ACHN (cell line): ENCODE data around the gene CHD2.

ENCODE experiments used
- DNase-seq: peaks from one replicate; pipeline ENCODE4 v3.0.0-alpha.2; 2015
- in situ Hi-C: cut with HindIII; loops from 2 replicates; pipeline ENCODE4 v1.10.0; 2017; ENCODE audit warnings: low sequenced_read_pairs, low pct_ligation_motif_present, low pct_unique_long_range_greater_than_20kb

CHD2 gene

DNA sequence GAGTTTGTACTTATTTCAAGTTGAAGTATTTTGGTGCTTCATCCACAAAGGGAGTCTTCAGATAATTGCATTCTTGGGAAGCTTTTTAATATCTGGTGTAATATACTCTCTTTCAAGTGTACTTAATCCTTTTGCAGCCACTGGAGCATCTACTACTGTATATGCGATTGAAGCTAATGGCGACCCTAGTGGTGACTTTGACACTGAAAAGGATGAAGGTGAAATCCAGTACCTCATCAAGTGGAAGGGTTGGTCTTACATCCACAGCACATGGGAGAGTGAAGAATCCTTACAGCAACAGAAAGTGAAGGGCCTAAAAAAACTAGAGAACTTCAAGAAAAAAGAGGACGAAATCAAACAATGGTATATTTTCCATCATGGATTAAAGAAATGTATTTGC lies 42.6 kb downstream of the CHD2 start:
- no peak for DNase-seq
- in situ Hi-C loops: no loop called here

DNA sequence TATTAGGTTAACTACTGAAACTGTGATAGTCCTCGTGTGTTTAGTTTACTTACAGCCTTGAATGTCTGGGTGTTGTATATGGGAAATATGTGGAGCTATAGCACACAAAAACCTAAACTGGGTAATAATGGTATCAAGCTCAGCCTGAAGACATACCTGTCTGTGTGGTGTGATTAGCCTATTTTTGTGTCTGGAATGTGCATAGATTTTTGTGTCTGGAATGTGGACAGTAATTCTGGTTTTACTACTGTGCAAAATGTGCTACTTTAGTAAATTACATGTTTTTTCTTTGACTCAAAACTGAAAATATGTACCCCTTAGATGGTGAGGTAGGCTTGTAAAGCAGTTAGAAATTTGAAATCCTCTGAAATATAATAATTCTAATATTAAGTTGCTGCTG lies 43.5 kb downstream of the CHD2 start:
- in situ Hi-C loops: no loop called here

DNA sequence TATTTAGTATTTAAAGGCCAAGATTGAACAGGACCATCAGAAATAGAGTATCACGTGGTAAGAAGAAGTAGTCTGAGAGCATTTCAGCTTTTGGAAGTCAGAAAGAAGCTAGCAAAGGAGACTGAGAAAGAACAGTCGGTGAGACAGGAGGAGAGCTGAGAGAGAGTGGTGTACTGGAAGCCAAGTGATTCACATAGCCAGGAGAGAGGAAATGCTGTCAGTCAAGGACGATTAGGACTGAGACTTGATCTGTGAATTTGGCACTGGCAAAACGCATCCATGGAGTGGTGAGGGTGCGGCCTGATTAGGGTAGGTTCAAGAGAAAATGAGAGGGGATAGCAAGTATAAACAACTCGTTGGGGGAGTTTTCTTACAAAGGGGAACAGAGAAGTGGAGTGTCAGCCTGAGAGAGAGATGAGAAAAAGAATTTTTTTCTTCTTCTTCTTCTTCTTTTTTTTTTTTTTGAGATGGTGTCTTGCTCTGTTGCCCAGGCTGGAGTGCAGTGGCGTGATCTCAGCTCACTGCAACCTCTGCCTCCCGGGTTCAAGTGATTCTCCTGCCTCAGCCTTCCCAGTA lies 44.9 kb downstream of the CHD2 start:
- DNase-seq: no peak
- in situ Hi-C loops: no loop called here

More for the DNA sequence above, 43.5 kb downstream of the CHD2 start:
- no peak for DNase-seq

DNA sequence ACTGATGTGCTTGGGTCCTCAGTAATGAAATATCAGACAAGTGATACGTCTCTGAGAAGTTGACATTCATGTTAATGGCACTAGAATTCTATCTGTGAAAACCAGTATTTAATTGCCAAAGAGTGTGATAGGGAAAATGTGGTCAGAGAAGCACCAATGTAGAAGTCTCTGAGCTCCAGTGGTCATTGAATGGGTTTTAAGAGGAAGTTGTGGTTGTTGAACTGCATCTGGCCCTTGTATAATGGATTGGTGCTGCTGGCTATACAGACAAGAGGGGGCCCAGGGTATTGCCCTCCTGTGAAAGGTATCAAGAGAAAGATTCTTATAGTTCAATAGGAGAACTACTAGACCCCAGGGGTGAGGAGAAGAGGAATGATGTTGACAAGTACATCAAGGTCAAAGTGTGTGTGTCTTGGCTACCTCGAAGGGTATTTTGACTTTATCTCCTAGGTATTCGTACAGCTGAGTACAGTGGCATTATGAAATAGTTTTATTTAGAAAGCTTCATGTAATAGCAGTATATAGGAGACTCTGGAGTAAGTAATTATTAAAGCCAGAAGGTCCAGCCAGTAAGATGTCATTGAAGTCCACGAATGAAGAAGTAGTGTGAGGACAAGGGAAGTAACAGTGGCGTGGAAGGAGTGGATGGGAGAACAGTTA lies 47.1 kb downstream of the CHD2 start:
- DNase-seq: no peak
- in situ Hi-C loops: no loop called here

DNA sequence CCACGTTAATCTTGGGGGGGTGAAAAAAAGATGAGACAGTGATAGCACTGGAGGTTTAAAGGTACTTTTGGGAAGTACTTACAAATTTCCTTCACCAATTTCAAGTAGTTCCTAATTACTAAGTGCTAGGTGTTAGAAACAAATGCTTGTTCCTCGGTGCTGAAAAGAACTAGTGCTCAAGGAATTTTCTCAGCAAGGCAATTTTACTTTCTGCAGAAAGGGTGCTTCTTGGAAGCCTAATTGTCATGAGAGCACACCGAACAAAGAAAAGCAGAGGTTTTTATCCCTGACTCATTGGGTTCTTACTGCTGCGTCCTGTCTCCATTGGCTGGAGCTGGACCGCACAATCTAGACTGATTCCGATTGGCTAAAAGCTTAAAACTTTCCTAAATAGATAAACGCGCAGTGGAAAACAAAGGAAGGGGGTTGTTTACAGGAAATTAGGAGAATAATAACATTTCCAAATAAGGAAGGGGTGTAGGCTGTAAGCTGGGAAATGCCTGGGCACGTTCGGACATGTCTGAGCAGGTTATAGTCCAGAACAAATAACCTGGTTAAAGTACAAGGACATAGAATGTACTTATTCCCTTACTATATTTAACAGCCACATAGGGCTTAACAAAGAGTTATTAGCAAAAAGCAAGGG lies 49.6 kb downstream of the CHD2 start:
- DNase-seq: peak; percentile 15
- in situ Hi-C loops: no loop called here

DNA sequence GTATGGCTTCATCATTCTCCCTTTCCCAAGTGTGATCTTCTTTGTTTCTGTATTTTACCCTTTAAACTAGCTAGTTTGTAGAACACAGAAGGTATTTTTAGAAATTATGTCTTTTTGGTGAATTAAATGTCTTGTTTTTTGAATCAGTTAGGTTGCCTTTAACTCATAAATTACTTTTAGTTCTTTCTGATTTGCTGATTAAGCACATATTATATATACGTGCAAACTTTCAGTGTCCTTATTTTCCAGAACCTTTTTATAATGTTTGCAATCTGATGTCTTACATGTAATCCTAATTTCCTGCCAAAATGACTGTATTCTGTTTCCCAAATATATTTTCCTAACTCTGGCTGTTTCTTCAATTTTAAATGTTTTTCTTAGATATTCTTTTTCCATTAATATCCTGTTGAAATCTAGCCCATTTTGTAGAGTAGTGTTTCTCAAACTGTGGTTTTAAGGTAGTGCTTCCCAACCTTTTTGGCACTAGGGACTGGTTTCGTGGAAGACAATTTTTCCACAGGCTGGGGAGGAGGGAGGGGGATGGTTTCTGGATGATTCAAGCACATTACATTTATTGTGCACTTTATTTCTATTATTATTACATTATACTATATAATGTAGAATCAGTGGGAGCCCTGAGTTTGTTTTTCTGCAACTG lies 51.8 kb downstream of the CHD2 start:
- in situ Hi-C loops: no loop called here

DNA sequence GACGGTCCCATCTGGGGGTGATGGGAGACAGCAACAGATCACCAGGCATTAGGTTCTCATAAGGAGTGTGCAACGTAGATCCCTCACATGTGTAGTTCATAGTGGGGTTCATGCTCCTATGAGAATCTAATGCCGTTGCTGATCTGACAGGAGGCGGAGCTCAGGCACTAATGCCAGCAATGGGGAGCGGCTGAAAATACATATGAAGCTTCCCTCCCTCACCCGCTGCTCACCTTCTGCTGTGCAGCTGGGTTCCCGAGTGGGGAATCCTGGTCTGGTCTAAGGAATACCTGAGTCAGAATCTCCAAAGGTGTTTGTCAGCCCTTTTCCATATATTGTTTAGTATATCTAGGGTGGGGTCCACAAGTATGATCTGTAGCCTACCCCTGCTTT lies 52.3 kb downstream of the CHD2 start:
- in situ Hi-C loops: no loop called here

More for the DNA sequence above, 51.8 kb downstream of the CHD2 start:
- DNase-seq: no peak

DNA sequence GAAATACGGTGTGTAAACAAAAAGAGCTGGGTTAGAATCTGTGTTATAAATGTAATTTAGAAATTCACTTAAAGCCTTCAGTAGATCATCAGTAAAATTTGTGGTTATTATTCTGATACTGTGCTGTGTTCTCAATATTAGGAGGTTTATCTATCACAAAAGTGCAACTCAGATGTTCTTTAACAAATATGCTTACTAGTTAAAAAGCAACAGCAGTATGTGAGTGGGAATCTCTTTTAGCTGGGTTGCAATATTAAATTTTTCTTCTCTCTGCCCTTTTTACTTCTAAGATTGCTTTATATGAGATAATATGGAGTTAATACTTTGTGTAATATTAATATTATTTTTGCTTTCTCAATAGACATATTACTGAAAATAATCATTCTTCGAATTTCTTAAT lies 53.4 kb downstream of the CHD2 start:
- in situ Hi-C loops: no loop called here
- DNase-seq: no peak

More for the DNA sequence above, 52.3 kb downstream of the CHD2 start:
- DNase-seq: no peak

DNA sequence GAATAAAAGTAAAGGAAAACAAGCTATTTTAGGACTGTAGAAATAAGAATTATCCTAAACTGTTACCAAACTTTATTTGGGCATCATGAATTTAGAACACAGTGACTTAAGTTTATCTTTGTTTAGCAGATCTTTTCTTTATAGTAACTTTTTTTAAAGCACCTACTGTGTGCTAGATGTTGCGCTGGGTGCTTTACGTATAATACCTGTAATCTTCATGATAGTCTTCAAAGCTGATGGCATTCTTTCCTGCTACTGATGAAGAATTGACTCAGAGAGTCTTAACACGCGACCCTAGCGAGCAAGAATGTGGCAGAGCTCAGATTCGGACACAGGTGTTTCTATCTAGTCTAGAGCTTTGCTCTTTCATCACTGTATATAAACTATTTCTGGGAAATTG lies 53.9 kb downstream of the CHD2 start:
- no peak for DNase-seq
- in situ Hi-C loops: no loop called here

DNA sequence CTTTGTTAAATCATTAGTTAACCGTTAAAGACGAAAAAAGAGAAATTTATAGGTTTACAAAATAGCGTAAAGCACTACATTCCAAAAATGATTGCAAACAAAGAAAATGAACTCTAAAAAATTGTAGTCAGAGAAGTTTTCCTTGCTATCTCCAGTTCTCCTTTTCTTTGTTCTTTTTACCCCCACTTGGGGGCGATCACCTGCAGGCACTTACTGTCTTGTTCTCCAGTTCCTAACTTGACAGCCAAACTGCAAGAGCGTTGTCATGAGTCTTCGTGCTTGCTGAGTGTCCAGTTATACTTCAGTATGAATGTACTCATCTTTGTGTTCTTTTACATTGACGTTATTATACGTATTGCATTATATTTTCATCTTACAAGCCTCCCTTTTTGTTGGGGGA lies 54.5 kb downstream of the CHD2 start:
- peak; percentile 18 for DNase-seq
- in situ Hi-C loops: no loop called here

DNA sequence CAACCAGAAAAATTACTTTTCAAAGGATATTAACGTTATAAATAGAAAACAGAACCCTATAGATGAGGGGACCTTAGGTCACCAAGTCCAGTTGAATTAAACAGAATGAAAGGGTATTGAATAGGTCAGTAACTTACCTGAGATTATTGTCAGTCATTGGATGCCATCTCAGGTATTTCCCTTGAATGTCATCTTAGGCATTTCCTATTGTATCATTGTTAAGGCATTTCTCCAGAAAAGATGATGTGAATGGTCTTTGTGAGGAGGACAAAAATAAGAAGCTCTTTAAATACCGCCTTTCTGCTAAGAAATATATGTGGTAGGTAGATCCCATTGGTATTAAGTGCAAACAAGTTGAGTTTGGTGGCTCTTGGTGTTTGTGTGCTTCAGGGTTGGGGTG lies 55.6 kb downstream of the CHD2 start:
- in situ Hi-C loops: no loop called here
- no peak for DNase-seq

DNA sequence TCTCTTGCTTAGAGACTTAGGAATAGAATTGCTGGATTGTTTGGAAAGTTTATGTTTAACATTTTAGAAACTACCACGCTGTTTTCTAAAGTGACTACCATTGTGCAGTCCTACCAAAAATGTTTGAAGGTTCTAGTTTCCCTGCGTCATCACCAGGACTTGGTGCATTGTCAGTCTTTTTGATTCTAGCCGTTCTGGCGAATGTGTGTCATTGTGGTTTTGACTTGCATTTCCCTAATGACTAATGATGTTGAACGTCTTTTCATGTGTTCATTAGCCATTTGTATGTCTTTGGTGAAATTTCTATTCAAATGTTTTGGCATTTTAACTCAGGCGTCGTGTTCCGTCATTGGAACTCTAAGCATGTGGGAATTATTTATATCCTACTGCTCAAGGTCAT lies 58.0 kb downstream of the CHD2 start:
- in situ Hi-C loops: no loop called here
- DNase-seq: no peak

DNA sequence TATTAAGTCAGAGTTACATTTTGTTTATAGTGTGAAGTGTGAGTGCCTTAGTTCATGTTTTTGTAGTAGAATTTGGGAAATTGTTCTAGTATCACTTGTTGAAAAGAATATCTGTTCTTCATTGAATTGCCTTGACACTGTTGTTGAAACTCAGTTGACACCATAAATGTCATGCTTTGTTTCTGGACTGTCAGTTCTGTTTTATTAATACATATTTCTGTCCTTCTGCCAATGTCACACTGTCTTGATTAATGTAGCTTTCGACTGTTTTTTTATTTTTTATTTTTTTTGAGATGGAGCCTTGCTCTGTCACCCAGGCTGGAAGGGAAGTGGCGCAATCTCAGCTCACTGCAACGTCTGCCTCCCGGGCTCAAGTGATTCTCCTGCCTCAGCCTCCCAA lies 59.1 kb downstream of the CHD2 start:
- DNase-seq: no peak
- in situ Hi-C loops: no loop called here

DNA sequence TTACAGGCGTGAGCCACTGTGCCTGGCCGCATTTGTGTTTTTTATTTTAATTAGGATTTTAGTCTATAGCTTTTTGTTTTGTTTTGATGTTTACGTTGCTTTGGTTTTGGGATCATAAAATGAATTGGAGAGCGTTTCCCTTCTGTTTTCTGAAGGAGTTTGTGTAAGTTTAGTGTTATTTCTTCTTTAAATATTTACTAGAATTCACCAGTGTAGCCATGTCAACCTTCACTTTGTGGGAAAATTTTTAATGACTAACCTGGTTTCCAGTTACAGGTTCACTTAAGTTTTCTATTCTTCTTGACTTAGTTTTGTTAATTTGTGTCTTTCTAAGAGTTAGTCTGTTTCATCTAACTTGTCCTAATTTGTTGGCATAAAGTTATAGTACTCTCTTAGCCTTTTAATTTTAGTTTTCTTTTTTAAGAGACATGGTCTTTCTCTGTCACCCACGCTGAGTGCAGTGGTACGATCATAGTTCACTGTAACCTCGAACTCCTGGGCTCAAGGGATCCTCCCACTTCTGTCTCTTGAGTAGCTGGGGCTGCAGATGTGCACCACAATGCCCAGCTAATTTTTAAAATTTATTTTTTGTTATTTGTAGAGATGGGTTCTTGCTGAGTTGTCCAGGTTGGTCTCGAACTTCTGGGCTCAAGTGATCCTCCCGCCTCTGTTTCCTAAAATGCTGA lies 61.0 kb downstream of the CHD2 start:
- DNase-seq: no peak
- in situ Hi-C loops: no loop called here

DNA sequence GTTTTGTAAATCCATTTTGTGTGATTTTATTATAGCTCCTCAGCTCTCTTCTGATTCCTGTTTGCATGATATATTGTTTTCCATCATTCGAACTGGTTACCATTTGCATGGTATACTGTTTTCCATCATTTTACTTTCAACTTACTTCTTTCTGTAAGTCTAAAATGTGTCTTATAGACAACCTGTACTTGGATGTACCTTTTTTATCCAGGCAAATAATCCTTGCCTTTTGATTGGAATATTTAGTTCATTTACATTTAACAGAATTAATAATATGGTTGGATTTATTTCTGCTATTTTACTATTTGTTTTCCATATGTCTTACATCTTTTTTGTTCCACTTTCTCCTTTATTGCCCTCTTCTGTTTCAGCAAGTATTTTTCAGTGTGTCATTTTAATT lies 62.8 kb downstream of the CHD2 start:
- DNase-seq: no peak
- in situ Hi-C loops: no loop called here

DNA sequence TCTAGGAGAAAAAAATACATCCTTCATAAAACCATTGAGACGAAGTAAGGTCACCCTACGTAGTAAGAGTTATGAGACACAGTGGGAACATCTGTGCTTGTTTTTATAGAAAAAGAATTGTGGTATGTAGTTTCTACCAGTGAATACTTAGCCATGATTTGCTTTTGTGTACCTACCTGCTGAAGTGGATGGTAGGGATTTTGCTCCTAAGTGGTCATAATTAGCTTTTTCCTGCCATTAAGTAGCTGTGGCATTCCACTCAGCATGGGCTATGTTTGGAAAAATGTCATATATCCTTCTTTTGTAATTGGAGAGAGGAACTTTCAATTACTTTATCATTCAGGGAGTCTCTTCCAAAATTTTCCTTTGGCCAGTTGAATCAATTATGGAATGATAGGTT lies 63.7 kb downstream of the CHD2 start:
- no peak for DNase-seq
- in situ Hi-C loops: no loop called here

DNA sequence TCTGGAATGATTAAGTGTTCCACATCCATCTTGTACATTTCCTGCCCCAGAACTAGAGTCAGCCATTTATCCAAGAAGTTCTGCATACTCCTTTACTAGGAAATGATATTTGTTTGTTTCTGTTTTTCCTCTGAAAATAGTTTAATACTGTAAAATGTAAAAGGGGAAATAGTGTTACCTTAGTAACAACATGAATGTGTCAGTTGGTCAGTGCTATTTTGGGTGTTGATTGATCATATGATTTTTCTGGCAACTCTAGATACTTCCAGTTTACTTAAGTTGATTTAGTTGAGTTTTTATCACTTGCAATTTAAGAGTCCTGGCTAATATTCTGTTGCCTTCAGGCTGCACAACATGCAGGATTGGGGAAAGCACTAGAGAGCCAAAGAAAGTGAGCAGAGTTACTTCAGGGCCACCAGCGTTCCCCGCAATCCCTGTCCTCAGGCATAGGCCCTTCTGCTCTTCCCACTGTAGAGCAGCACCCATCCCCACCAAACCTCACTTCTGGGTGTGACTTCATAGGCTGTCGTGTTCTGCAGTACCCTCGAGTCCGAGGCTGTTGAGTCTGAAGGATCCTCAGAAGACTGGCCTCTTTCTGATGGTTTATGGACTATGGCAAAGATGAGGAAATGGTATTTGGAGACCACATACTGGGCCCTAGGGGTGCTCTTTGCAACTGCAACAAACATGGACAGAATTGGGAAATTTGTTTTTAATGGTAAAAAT lies 69.0 kb downstream of the CHD2 start:
- in situ Hi-C loops: no loop called here
- no peak for DNase-seq

DNA sequence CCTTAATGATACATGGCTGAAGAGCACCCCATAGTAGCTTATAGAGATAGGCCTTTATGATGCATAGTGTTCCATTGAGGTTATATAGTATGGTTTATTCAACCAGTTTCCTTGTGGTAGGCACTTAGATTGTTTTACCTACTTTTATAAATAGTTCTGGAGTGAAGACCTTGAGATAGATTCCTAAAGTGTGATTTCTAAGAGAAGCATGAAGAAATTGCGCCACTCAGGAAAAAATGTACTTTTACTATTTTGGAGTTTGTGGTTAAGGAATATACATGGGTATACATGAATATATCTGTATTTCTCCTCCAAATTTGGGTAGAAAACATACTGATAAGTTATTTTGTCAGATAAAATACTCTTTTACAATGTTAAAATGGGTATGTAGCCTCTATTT lies 70.5 kb downstream of the CHD2 start:
- in situ Hi-C loops: no loop called here
- no peak for DNase-seq

DNA sequence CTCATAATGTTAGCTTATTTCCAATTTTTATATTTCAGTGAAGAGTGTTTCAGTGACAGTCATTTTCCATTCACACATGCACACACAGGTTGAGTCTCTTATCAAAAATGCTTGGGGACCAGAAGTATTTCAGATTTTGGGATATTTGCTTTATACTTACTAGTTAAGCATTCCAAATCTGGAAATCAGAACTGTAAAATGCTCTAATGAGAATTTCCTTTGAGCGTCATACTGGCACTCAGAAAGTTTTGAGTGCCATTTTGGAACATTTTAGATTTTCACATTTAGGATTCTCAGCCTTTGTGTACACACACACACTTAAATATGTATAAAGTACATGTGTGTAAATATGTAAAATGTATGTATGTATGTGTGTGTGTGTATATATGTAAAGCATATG lies 71.0 kb downstream of the CHD2 start:
- in situ Hi-C loops: no loop called here
- no peak for DNase-seq
